ENCODE measurements around the gene CRB2.

CRB2 gene

GRCh38 chr9:123322273-123323195, 33.5 kb upstream of the CRB2 start:
- no peak for TF ChIP-seq GATA2 (IDR thresholded peaks at IDR 0.05; ENCODE audit: low read depth, low read length)

GRCh38 chr9:123323196-123324013, 32.6 kb upstream of the CRB2 start:
- TF ChIP-seq GATA3 (IDR thresholded peaks at IDR 0.05; ENCODE audit: low read depth, low read length) = no peak

GRCh38 chr9:123324767-123325183, 31.2 kb upstream of the CRB2 start:
- TF ChIP-seq GATA3 (IDR thresholded peaks at IDR 0.05; ENCODE audit: low read depth, low read length) (no peak), GATA2 (IDR thresholded peaks at IDR 0.05; ENCODE audit: low read depth, low read length) (no peak)

- TF ChIP-seq GATA2 (IDR thresholded peaks at IDR 0.05; ENCODE audit: low read depth, low read length) (no peak), GATA3 (IDR thresholded peaks at IDR 0.05; ENCODE audit: low read depth, low read length) (no peak)
Observed at GRCh38 chr9:123326187-123326586, 29.8 kb upstream of the CRB2 start.

- TF ChIP-seq GATA2 (IDR thresholded peaks at IDR 0.05; ENCODE audit: low read depth, low read length) (no peak), GATA3 (IDR thresholded peaks at IDR 0.05; ENCODE audit: low read depth, low read length) (no peak)
Observed at GRCh38 chr9:123326662-123327093, 29.3 kb upstream of the CRB2 start.

GRCh38 chr9:123327697-123328100, 28.3 kb upstream of the CRB2 start:
- TF ChIP-seq GATA3 (IDR thresholded peaks at IDR 0.05; ENCODE audit: low read depth, low read length) (no peak), GATA2 (IDR thresholded peaks at IDR 0.05; ENCODE audit: low read depth, low read length) (no peak)

GRCh38 chr9:123329329-123329955, 26.6 kb upstream of the CRB2 start:
- TF ChIP-seq GATA3 (IDR thresholded peaks at IDR 0.05; ENCODE audit: low read depth, low read length) (no peak), GATA2 (IDR thresholded peaks at IDR 0.05; ENCODE audit: low read depth, low read length) (no peak)

- no peak for TF ChIP-seq GATA2 (IDR thresholded peaks at IDR 0.05; ENCODE audit: low read depth, low read length)
- TF ChIP-seq GATA3 (IDR thresholded peaks at IDR 0.05; ENCODE audit: low read depth, low read length) = no peak
Observed at GRCh38 chr9:123331346-123332060, 24.5 kb upstream of the CRB2 start.

GRCh38 chr9:123334639-123335038, 21.4 kb upstream of the CRB2 start:
- TF ChIP-seq GATA3 (IDR thresholded peaks at IDR 0.05; ENCODE audit: low read depth, low read length) = no peak
- TF ChIP-seq GATA2 (IDR thresholded peaks at IDR 0.05; ENCODE audit: low read depth, low read length) = no peak

GRCh38 chr9:123335193-123335985, 20.6 kb upstream of the CRB2 start:
- TF ChIP-seq GATA2 (IDR thresholded peaks at IDR 0.05; ENCODE audit: low read depth, low read length) (no peak), GATA3 (IDR thresholded peaks at IDR 0.05; ENCODE audit: low read depth, low read length) (no peak)

- no peak for TF ChIP-seq GATA2 (IDR thresholded peaks at IDR 0.05; ENCODE audit: low read depth, low read length)
- TF ChIP-seq GATA3 (IDR thresholded peaks at IDR 0.05; ENCODE audit: low read depth, low read length) = no peak
Observed at GRCh38 chr9:123335986-123336329, 20.0 kb upstream of the CRB2 start.

GRCh38 chr9:123336449-123336848, 19.5 kb upstream of the CRB2 start:
- TF ChIP-seq GATA2 (IDR thresholded peaks at IDR 0.05; ENCODE audit: low read depth, low read length) (no peak), GATA3 (IDR thresholded peaks at IDR 0.05; ENCODE audit: low read depth, low read length) (no peak)

- TF ChIP-seq GATA2 (IDR thresholded peaks at IDR 0.05; ENCODE audit: low read depth, low read length) = no peak
- no peak for TF ChIP-seq GATA3 (IDR thresholded peaks at IDR 0.05; ENCODE audit: low read depth, low read length)
Observed at GRCh38 chr9:123336959-123337358, 19.0 kb upstream of the CRB2 start.
